ENCODE measurements around the gene ITM2B.

ITM2B gene

DNA sequence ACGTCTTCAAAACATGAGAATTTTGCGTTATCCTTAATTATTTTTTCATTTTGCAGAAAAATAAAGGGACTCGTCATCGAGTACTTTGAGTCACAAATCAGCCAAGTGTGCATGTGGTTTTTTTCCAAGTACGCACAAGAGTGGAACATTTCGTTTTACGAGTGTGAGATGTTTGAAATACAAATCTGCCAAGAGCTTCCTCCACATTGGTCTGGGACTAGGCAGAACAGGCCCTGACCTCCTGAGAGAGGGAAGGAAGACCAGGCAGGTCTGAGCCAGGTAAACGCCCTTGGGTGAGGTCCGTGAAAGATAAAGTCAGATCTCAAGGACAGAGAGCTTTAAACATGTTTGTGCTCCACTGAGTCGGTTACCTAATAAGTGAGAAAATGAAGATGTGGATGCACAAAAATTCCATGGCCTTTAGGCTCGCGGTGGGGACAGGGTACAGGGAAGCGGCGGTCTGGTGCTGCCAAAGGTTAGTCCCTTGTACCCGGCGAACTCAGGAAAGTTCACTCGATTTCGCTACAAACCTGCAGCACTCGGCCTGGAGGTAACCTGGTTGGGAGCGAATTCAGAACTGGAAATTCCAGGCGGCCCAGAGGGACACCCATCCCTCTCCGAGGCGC, 473 bp upstream of the ITM2B start (continued):
- TF ChIP-seq ZNF518A (tag by site-specific recombination; conservative IDR thresholded peaks at IDR 0.05; ENCODE audit: low read depth) = no peak
- TF ChIP-seq, protein P1, sequence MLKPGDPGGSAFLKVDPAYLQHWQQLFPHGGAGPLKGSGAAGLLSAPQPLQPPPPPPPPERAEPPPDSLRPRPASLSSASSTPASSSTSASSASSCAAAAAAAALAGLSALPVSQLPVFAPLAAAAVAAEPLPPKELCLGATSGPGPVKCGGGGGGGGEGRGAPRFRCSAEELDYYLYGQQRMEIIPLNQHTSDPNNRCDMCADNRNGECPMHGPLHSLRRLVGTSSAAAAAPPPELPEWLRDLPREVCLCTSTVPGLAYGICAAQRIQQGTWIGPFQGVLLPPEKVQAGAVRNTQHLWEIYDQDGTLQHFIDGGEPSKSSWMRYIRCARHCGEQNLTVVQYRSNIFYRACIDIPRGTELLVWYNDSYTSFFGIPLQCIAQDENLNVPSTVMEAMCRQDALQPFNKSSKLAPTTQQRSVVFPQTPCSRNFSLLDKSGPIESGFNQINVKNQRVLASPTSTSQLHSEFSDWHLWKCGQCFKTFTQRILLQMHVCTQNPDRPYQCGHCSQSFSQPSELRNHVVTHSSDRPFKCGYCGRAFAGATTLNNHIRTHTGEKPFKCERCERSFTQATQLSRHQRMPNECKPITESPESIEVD (tag by site-specific recombination; IDR thresholded peaks at IDR 0.05) = no peak
- TF ChIP-seq ZNF660 (tag by site-specific recombination; IDR thresholded peaks at IDR 0.05) = no peak
- no peak for TF ChIP-seq ZBTB20 (tag by site-specific recombination; IDR thresholded peaks at IDR 0.05)
- TF ChIP-seq PRDM2 (tag by site-specific recombination; IDR thresholded peaks at IDR 0.05; ENCODE audit: borderline replicate concordance) = no peak
- TF ChIP-seq KLF8 (tag by site-specific recombination; IDR thresholded peaks at IDR 0.05) = no peak
- TF ChIP-seq ZNF837 (tag by site-specific recombination; IDR thresholded peaks at IDR 0.05) = no peak
- TF ChIP-seq, protein P2, sequence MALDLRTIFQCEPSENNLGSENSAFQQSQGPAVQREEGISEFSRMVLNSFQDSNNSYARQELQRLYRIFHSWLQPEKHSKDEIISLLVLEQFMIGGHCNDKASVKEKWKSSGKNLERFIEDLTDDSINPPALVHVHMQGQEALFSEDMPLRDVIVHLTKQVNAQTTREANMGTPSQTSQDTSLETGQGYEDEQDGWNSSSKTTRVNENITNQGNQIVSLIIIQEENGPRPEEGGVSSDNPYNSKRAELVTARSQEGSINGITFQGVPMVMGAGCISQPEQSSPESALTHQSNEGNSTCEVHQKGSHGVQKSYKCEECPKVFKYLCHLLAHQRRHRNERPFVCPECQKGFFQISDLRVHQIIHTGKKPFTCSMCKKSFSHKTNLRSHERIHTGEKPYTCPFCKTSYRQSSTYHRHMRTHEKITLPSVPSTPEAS (tag by site-specific recombination; IDR thresholded peaks at IDR 0.05) = no peak
- no peak for TF ChIP-seq ZNF350 (tag by site-specific recombination; IDR thresholded peaks at IDR 0.05)
- TF ChIP-seq HOXD13 (CRISPR knock-in tag; IDR thresholded peaks at IDR 0.05; ENCODE audit: borderline replicate concordance) = no peak
- no peak for TF ChIP-seq TSHZ1 (tag by site-specific recombination; IDR thresholded peaks at IDR 0.05; ENCODE audit: borderline replicate concordance)
- TF ChIP-seq ZNF600 (tag by site-specific recombination; IDR thresholded peaks at IDR 0.05) = peak; percentile 41; the same call in 1 of the 2 replicates
- no peak for TF ChIP-seq ZBTB1 (tag by site-specific recombination; IDR thresholded peaks at IDR 0.05)
- no peak for TF ChIP-seq CTCF (tag by site-specific recombination; IDR thresholded peaks at IDR 0.05)
- no peak for TF ChIP-seq ZNF274 (IDR thresholded peaks at IDR 0.05; ENCODE audit: low read length)
- no peak for TF ChIP-seq ZNF274 (tag by site-specific recombination; IDR thresholded peaks at IDR 0.05; ENCODE audit: borderline replicate concordance)
- no peak for TF ChIP-seq ZNF223 (tag by site-specific recombination; IDR thresholded peaks at IDR 0.05)
- TF ChIP-seq ZNF175 (tag by site-specific recombination; IDR thresholded peaks at IDR 0.05) = no peak
- peak; percentile 56; the same call in 1 of the 2 replicates for TF ChIP-seq ZNF501 (tag by site-specific recombination; IDR thresholded peaks at IDR 0.05)

Data from HEK293 (cell line).